Measurements from ENCODE around the gene PRR9.
"Not testable (repeated sequence)": the region's sequence is repeated elsewhere in the genome, so short reads cannot be mapped to it uniquely, and the experiment has no call there.

Gene PRR9

GRCh38 chr1:153212201-153212600 lies 5.2 kb upstream of the PRR9 start:
- no peak for DNase-seq (ENCODE audit: extremely low read depth, low read depth)
- TF ChIP-seq, protein P1, sequence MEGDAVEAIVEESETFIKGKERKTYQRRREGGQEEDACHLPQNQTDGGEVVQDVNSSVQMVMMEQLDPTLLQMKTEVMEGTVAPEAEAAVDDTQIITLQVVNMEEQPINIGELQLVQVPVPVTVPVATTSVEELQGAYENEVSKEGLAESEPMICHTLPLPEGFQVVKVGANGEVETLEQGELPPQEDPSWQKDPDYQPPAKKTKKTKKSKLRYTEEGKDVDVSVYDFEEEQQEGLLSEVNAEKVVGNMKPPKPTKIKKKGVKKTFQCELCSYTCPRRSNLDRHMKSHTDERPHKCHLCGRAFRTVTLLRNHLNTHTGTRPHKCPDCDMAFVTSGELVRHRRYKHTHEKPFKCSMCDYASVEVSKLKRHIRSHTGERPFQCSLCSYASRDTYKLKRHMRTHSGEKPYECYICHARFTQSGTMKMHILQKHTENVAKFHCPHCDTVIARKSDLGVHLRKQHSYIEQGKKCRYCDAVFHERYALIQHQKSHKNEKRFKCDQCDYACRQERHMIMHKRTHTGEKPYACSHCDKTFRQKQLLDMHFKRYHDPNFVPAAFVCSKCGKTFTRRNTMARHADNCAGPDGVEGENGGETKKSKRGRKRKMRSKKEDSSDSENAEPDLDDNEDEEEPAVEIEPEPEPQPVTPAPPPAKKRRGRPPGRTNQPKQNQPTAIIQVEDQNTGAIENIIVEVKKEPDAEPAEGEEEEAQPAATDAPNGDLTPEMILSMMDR (IDR thresholded peaks at IDR 0.05; ENCODE audit: low read depth, low read length, missing control alignments) = no peak
- H3K4me3 ChIP-seq (replicated peaks; ENCODE audit: low read depth, low read length) = no peak overlapping the region

DNA sequence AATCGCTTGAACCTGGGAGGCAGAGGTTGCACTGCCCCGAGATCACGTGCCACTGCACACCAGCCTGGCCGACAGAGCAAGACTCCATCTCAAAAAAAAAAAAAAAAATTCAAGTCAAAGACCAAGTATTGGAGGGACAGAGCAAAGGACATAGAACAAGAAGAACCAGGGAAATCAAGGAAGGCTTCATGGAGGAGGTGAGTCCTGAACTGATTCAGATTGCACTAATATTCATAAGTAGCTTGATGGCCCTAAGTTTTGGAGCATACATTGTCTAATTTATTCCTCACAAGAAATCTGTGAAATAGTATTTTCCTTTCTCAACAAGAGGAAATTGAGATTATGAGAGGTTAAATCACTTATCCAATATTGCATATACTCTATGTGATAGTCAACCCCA lies 3.9 kb upstream of the PRR9 start:
- H3K4me3 ChIP-seq (replicated peaks; ENCODE audit: low read depth, low read length) = no peak overlapping the region
- no peak for DNase-seq (ENCODE audit: extremely low read depth, low read depth)
- TF ChIP-seq, protein P1 (IDR thresholded peaks at IDR 0.05; ENCODE audit: low read depth, low read length, missing control alignments) = no peak

DNA sequence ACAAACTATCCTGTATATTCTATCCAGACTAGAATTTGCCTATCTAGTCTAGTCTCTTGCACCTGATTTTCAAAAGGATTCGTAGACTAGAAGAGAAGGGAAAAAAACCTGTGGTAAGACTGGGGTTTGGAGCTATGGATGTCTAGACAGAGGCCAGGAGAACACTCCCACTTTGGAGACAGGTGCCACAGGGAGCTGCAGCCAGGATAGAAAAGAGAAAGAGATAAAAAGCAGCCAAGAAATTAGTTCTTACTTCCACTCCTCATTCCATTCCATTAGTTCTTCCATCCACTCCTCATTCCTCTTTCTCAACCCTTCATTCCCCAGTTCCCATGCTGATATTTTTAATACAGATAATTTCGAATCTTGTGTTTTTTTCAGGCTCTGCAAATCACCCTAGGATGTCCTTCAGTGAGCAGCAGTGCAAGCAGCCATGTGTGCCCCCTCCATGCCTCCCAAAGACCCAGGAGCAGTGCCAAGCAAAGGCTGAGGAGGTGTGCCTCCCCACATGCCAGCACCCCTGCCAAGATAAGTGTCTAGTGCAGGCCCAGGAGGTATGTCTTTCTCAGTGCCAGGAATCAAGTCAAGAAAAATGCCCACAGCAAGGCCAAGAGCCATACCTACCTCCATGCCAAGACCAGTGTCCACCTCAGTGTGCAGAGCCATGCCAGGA lies 496 bp downstream of the PRR9 start:
- TF ChIP-seq, protein P1 (IDR thresholded peaks at IDR 0.05; ENCODE audit: low read depth, low read length, missing control alignments) = no peak
- DNase-seq (ENCODE audit: extremely low read depth, low read depth) = no peak
- no peak overlapping the region for H3K4me3 ChIP-seq (replicated peaks; ENCODE audit: low read depth, low read length)

DNA sequence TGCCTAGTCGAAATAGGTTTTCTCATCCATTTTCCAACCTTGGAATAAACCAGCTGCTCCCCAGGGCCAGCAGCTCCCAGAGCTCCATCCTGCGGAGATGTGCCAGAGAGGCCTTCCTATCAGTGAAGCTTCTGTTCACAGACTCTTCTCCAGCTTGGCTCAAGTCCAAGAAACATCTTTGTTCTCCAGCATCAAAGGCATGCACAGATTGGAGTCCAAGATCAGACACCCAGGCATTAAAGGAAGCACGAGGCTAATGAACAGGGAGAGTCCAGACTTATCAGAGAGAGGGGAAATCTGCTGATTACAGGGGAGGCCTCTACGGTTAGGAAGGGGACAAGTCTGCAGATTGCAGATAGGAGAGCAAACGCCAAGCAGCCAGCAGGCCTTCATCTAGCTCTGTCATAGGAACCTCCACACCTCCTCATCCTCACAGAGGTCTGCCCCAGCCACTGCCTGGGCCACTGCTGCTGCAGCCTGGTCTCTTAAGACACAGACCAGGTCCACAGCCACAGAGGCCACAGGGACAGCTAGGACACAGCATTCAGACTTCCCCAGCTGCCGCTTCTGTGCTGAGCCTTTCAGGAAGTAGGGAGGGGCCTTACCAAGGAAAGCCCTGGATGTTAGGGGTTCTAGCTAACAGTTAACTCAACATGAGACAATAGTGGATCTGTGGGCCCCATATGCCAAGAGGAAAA lies 3.4 kb downstream of the PRR9 start:
- TF ChIP-seq, protein P1 (IDR thresholded peaks at IDR 0.05; ENCODE audit: low read depth, low read length, missing control alignments) = no peak
- H3K4me3 ChIP-seq (replicated peaks; ENCODE audit: low read depth, low read length) = no peak overlapping the region
- DNase-seq (ENCODE audit: extremely low read depth, low read depth) = no peak

DNA sequence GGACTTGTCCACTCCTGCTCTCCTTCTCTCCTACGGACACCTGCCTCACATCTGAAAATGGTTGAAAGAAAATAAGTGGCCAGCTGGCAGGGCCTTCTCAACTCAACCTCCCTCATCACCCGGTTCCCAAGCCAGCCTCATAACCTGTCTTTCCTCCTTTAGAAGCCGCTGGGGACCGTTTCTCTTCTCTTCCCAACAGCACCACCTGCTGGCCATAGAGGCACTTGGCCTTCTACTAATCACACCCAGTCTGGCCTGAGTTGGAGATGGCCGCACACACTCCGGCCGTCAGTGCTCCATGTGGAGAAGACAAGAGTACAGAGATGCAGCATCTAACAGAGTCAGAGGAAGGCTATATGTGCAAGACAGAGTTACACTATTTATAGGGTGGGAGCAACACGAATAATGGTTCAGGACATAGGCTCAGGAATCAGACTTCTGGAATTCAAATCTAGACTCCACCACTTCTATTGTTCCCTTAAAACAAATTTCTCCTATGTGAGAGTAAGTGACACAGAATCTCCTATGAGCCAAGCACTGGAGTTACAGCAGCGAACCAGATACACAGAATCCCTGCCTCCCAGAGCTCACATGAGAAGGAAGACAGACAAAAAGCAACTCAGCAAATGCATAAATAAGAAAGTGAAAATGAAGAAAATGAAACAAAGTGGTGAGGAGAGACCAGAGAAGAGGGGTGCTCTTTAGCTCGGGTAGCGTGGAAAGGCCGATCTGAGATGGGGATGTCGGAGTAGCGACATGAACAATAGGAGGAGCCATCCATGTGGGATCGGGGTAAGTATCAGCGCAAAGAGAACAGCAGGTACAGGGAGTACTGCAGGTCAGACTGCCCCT lies 5.9 kb downstream of the PRR9 start:
- not testable (repeated sequence) for H3K4me3 ChIP-seq (replicated peaks; ENCODE audit: low read depth, low read length)
- TF ChIP-seq, protein P1 (IDR thresholded peaks at IDR 0.05; ENCODE audit: low read depth, low read length, missing control alignments) = peak; percentile 57
- DNase-seq (ENCODE audit: extremely low read depth, low read depth) = peak; percentile 1

GRCh38 chr1:153227810-153228209 lies 10.4 kb downstream of the PRR9 start:
- no peak overlapping the region for H3K4me3 ChIP-seq (replicated peaks; ENCODE audit: low read depth, low read length)
- TF ChIP-seq, protein P1 (IDR thresholded peaks at IDR 0.05; ENCODE audit: low read depth, low read length, missing control alignments) = no peak
- DNase-seq (ENCODE audit: extremely low read depth, low read depth) = no peak

Measured in HFF-Myc (cell line).